TTC549 (cell line): ENCODE results near the gene PNPLA7.
"Not testable (repeated sequence)": the region's sequence is repeated elsewhere in the genome, so short reads cannot be mapped to it uniquely, and the experiment has no call there.

Experiments used
- FAIRE-seq: peaks from 2 replicates; lab custom pipeline; 2012; peaks lifted over from hg19 to GRCh38; lab: Jason Lieb, UNC

The PNPLA7 gene

GRCh38 chr9:137460363-137461315 is 89.6 kb downstream of the PNPLA7 start:
- no peak for FAIRE-seq

- no peak for FAIRE-seq
These were observed 90.4 kb downstream of the PNPLA7 start for GRCh38 chr9:137459601-137460362.

GRCh38 chr9:137459152-137459600 is 91.0 kb downstream of the PNPLA7 start, which contains the start of gene NSMF:
Gene NSMF (minus strand): TSS chr9:137459334. CDS start chr9:137459102, 232 bp downstream.
- FAIRE-seq, result no peak

- FAIRE-seq, result no peak
These were observed 91.7 kb downstream of the PNPLA7 start for GRCh38 chr9:137458194-137459151.

GRCh38 chr9:137457406-137458193 is 92.6 kb downstream of the PNPLA7 start:
- no peak for FAIRE-seq

- FAIRE-seq, result no peak
These were observed 93.3 kb downstream of the PNPLA7 start for GRCh38 chr9:137456864-137457405.

GRCh38 chr9:137456061-137456863 is 93.9 kb downstream of the PNPLA7 start:
- FAIRE-seq, result no peak

GRCh38 chr9:137455359-137455991 is 94.7 kb downstream of the PNPLA7 start:
- no peak for FAIRE-seq

GRCh38 chr9:137454597-137455358 is 95.4 kb downstream of the PNPLA7 start:
- FAIRE-seq, result no peak

- FAIRE-seq, result no peak
These were observed 96.0 kb downstream of the PNPLA7 start for GRCh38 chr9:137454145-137454596.

GRCh38 chr9:137453643-137454081 is 96.5 kb downstream of the PNPLA7 start:
- FAIRE-seq, result no peak

GRCh38 chr9:137452761-137453642 is 97.2 kb downstream of the PNPLA7 start:
- FAIRE-seq, result no peak

GRCh38 chr9:137452006-137452760 is 98.0 kb downstream of the PNPLA7 start:
- FAIRE-seq, result no peak

GRCh38 chr9:137451264-137452005 is 98.8 kb downstream of the PNPLA7 start:
- FAIRE-seq, result not testable (repeated sequence)

- FAIRE-seq, result not testable (repeated sequence)
These were observed 99.5 kb downstream of the PNPLA7 start for GRCh38 chr9:137450539-137451222.
